H1 (cell line): Measurements from ENCODE around the gene OSBPL3. TPM values are rescaled to one million over a fixed set of nuclear protein-coding genes. Genes with fewer than 3 reads are reported as not detected.

Source experiments
- CTCF ChIA-PET: fragments of 300-600 bp; sonication (Branson Sonifier 250); formaldehyde crosslinking; loops from one replicate; lab custom pipeline; 2021; ENCODE audit not compliant: partially characterized antibody; lab: Charles Lee
- POLR2A ChIA-PET: fragments of 300-600 bp; sonication (Branson Sonifier 250); formaldehyde crosslinking; loops from one replicate; lab custom pipeline; 2021; ENCODE audit warnings: inconsistent platforms; ENCODE audit not compliant: partially characterized antibody; lab: Charles Lee
- DNase-seq, 2 experiments: peaks; one replicate each; pipeline versions ENCODE4 v3.0.0 to v3.0.0-alpha.2; 2010 to 2022; ENCODE audit warnings: low spot score in 2 of 2, low read depth in 1 of 2, mixed read lengths in 1 of 2
- FAIRE-seq: peaks from 2 replicates; lab custom pipeline; 2011; peaks lifted over from hg19 to GRCh38; lab: Jason Lieb, UNC
- H2AFZ ChIP-seq: 2 replicates; pipeline ENCODE4 v1.8.1; 2012; ENCODE audit warnings: low read length, inconsistent platforms
- H2AK5ac ChIP-seq: 2 replicates; pipeline ENCODE4 v1.6.1; 2013; ENCODE audit warnings: low read depth, low read length
- H2BK120ac ChIP-seq: replicated peaks from 2 replicates; pipeline ENCODE3; 2013; ENCODE audit warnings: low read depth, low read length, inconsistent platforms
- H2BK12ac ChIP-seq: 2 replicates; pipeline ENCODE4 v1.6.1; 2013; ENCODE audit warnings: low read depth, low read length
- H2BK15ac ChIP-seq: 2 replicates; pipeline ENCODE4 v1.6.1; 2013; ENCODE audit warnings: low read length
- H2BK20ac ChIP-seq: 2 replicates; pipeline ENCODE4 v1.6.1; 2013; ENCODE audit warnings: low read length
- H2BK5ac ChIP-seq: 2 replicates; pipeline ENCODE4 v1.6.1; 2013; ENCODE audit warnings: low read depth, low read length
- H3K14ac ChIP-seq: 2 replicates; pipeline ENCODE4 v1.6.1; 2013; ENCODE audit warnings: inconsistent platforms; ENCODE audit not compliant: insufficient read length
- H3K18ac ChIP-seq: 2 replicates; pipeline ENCODE4 v1.6.1; 2013; ENCODE audit warnings: low read length; ENCODE audit errors: extremely low read depth
- H3K23ac ChIP-seq: 2 replicates; pipeline ENCODE4 v1.6.1; 2013; ENCODE audit warnings: inconsistent platforms; ENCODE audit not compliant: insufficient read length
- H3K23me2 ChIP-seq: 2 replicates; pipeline ENCODE4 v1.6.1; 2013; ENCODE audit warnings: low read depth, low read length
- H3K27ac ChIP-seq: 2 replicates; pipeline ENCODE4 v1.6.1; 2011; ENCODE audit warnings: low read depth, low read length, inconsistent platforms
- H3K27me3 ChIP-seq, 4 experiments: replicated peaks in 1 of 4; 1 replicate in 1 of 4; 2 replicates in 3 of 4; pipeline versions ENCODE4 v1.6.1 to v1.8.1; 2011 to 2013; ENCODE audit warnings: low read length in 3 of 4, mild to moderate bottlenecking in 3 of 4, inconsistent platforms in 2 of 4, mixed read lengths in 2 of 4, moderate library complexity in 1 of 4; ENCODE audit not compliant: control insufficient read depth in 3 of 4, insufficient read depth in 3 of 4; ENCODE audit errors: extremely low read depth in 1 of 4
- H3K36me3 ChIP-seq, 4 experiments: 2 replicates each; pipeline versions ENCODE4 v1.6.1 to v1.8.1; 2011 to 2013; ENCODE audit warnings: mild to moderate bottlenecking in 4 of 4, low read length in 3 of 4, moderate library complexity in 2 of 4, control low read depth in 1 of 4, inconsistent platforms in 1 of 4; ENCODE audit not compliant: insufficient read depth in 4 of 4, control insufficient read depth in 2 of 4
- H3K4ac ChIP-seq: replicated peaks from 2 replicates; pipeline ENCODE3; 2013; ENCODE audit warnings: low read length, low read depth, mixed read lengths, inconsistent platforms; ENCODE audit not compliant: insufficient read length
- H3K4me1 ChIP-seq, 4 experiments: replicated peaks in 1 of 4; 1 replicate in 1 of 4; 2 replicates in 3 of 4; pipeline versions ENCODE4 v1.6.1 to v1.8.1; 2011 to 2013; ENCODE audit warnings: low read length in 3 of 4, inconsistent platforms in 2 of 4, mixed read lengths in 1 of 4; ENCODE audit not compliant: insufficient read depth in 4 of 4, control insufficient read depth in 3 of 4
- H3K4me2 ChIP-seq, 2 experiments: 2 replicates each; pipeline versions ENCODE4 v1.6.1 to v1.8.1; 2011 to 2013; ENCODE audit warnings: low read depth in 2 of 2, low read length in 2 of 2, control low read depth in 1 of 2, inconsistent platforms in 1 of 2, mild to moderate bottlenecking in 1 of 2; ENCODE audit not compliant: insufficient read depth in 1 of 2
- H3K4me3 ChIP-seq, 4 experiments: fragments of 200-600, 300-600 bp in 1 of 4; sonication (generic), shearing (Covaris generic), sonication (Bioruptor Twin) in 1 of 4; 2 replicates each; pipeline versions ENCODE4 v1.5.1 to v1.8.1; 2011 to 2016; ENCODE audit warnings: low read length in 4 of 4, low read depth in 3 of 4, control low read depth in 2 of 4, inconsistent platforms in 2 of 4, mild to moderate bottlenecking in 2 of 4, mixed read lengths in 1 of 4, moderate library complexity in 1 of 4; ENCODE audit not compliant: insufficient read depth in 2 of 4; ENCODE audit errors: extremely low read depth in 1 of 4
- H3K56ac ChIP-seq: replicated peaks from 2 replicates; pipeline ENCODE3; 2013; ENCODE audit warnings: low read depth, mild to moderate bottlenecking, mixed read lengths, low read length, inconsistent platforms; ENCODE audit not compliant: insufficient read length
- H3K79me1 ChIP-seq: 2 replicates; pipeline ENCODE4 v1.6.1; 2013; ENCODE audit warnings: low read depth, low read length, control low read depth
- H3K79me2 ChIP-seq, 2 experiments: 2 replicates each; pipeline versions ENCODE4 v1.6.1 to v1.8.1; 2012 to 2013; ENCODE audit warnings: low read length in 2 of 2, mild to moderate bottlenecking in 2 of 2, inconsistent platforms in 1 of 2; ENCODE audit not compliant: insufficient read depth in 2 of 2, control insufficient read depth in 1 of 2
- H3K9ac ChIP-seq, 4 experiments: replicated peaks in 1 of 4; 1 replicate in 1 of 4; 2 replicates in 3 of 4; pipeline versions ENCODE4 v1.6.1 to v1.8.1; 2011 to 2013; ENCODE audit warnings: low read depth in 3 of 4, low read length in 3 of 4, control low read depth in 2 of 4, mild to moderate bottlenecking in 2 of 4, moderate library complexity in 2 of 4, inconsistent platforms in 1 of 4; ENCODE audit errors: extremely low read depth in 1 of 4
- H3K9me3 ChIP-seq, 2 experiments: 2 replicates each; pipeline versions ENCODE4 v1.6.1 to v1.8.1; 2012 to 2013; ENCODE audit warnings: mild to moderate bottlenecking in 2 of 2, moderate library complexity in 2 of 2, control low read depth in 1 of 2, inconsistent platforms in 1 of 2, low read depth in 1 of 2, low read length in 1 of 2, mixed read lengths in 1 of 2; ENCODE audit not compliant: insufficient read depth in 2 of 2
- H4K20me1 ChIP-seq, 2 experiments: replicated peaks in 1 of 2; 2 replicates each; pipeline versions ENCODE3 to v1.8.1; 2011 to 2013; ENCODE audit warnings: inconsistent platforms in 2 of 2, low read length in 2 of 2, mild to moderate bottlenecking in 1 of 2; ENCODE audit not compliant: insufficient read depth in 2 of 2, control insufficient read depth in 1 of 2
- H4K5ac ChIP-seq: 2 replicates; pipeline ENCODE4 v1.6.1; 2013; ENCODE audit warnings: low read length, low read depth, mixed read lengths, inconsistent platforms; ENCODE audit not compliant: insufficient read length
- H4K8ac ChIP-seq: 2 replicates; pipeline ENCODE4 v1.8.0; 2013; ENCODE audit warnings: mild to moderate bottlenecking, moderate library complexity, low read length, inconsistent platforms; ENCODE audit not compliant: insufficient read depth; ENCODE audit errors: extremely low read depth
- H4K91ac ChIP-seq: replicated peaks from 2 replicates; pipeline ENCODE3; 2013; ENCODE audit warnings: low read length, mixed read lengths, inconsistent platforms; ENCODE audit not compliant: insufficient read length
- CHD2 ChIP-seq: IDR thresholded peaks from 2 replicates; pipeline ENCODE4 v1.6.1; 2012; ENCODE audit warnings: low read length, improper control_type of control experiment
- FOSL1 ChIP-seq: IDR thresholded peaks from 2 replicates; pipeline ENCODE4 v1.6.1; 2011; ENCODE audit warnings: mild to moderate bottlenecking, low read depth, low read length, moderate library complexity; ENCODE audit not compliant: insufficient read depth
- JUN ChIP-seq: IDR thresholded peaks from 2 replicates; pipeline ENCODE4 v1.6.1; 2011; ENCODE audit warnings: low read depth, mild to moderate bottlenecking, improper control_type of control experiment, low read length
- NANOG ChIP-seq: IDR thresholded peaks from 2 replicates; pipeline ENCODE4 v1.6.1; 2011; ENCODE audit warnings: low read length, low read depth, mild to moderate bottlenecking, inconsistent platforms; ENCODE audit not compliant: insufficient read depth, poor library complexity, severe bottlenecking
- SIX5 ChIP-seq: IDR thresholded peaks from 2 replicates; pipeline ENCODE4 v1.6.1; 2011; ENCODE audit warnings: mild to moderate bottlenecking, low read depth, low read length
- YY1 ChIP-seq: IDR thresholded peaks from 2 replicates; pipeline ENCODE4 v1.6.1; 2011; ENCODE audit warnings: low read depth, mild to moderate bottlenecking, low read length
- WGBS, 2 experiments: shearing (Covaris generic) in 1 of 2; methylation state at CpG; one replicate each; pipeline versions ENCODE4 v1.1.6 to v1.1.7; 2013 to 2015; ENCODE audit warnings: low lambda C conversion rate in 2 of 2, mixed read lengths in 2 of 2, inconsistent platforms in 1 of 2, low coverage in 1 of 2, missing lambda C conversion rate in 1 of 2; ENCODE audit not compliant: insufficient replicate concordance in 2 of 2, insufficient coverage in 1 of 2, insufficient read length in 1 of 2; ENCODE audit errors: extremely low coverage in 1 of 2, missing lambda C conversion rate in 1 of 2; 5-methylcytosine and 5-hydroxymethylcytosine counted together
- polyA plus RNA-seq, 7 experiments: library from polyadenylated mRNA; depleted of rRNA in 3 of 7; stranded (reverse) in 5 of 7; unstranded in 2 of 7; fragments of >200 nt in 5 of 7; fragments of 200-250 nt in 2 of 7; gene quantifications; 1 replicate in 5 of 7; 2 replicates in 1 of 7; 4 replicates in 1 of 7; pipeline versions ENCODE4 v1.2.1 to v1.2.3, GENCODE V29; 2011 to 2013; ENCODE audit warnings: missing spikeins in 2 of 7, mixed read lengths in 2 of 7
- total RNA-seq: library from RNA; stranded (reverse); fragmentation: NEBNext Ultra II Directional; extraction: Animal tissue kit (Norgen Biotek cat#: 25700); gene quantifications from 2 replicates; pipeline ENCODE4 v1.2.1, GENCODE V29; 2021
- TF ChIP-seq, protein P1 (sequence below): IDR thresholded peaks from 2 replicates; pipeline ENCODE4 v1.6.1; 2011; ENCODE audit warnings: low read depth, mild to moderate bottlenecking, low read length; ENCODE audit not compliant: insufficient read depth

The OSBPL3 gene
- total and polyA plus RNA-seq, 2 of the 8 experiments (the other 6 are each of a cell fraction or from before 2014, with no cell fraction given) = 2.8 to 13.9 TPM

- no peak overlapping the region for H3K4ac ChIP-seq
- H2BK12ac ChIP-seq = no peak overlapping the region
- no peak for DNase-seq
- H2AK5ac ChIP-seq = no peak overlapping the region
- H3K36me3 ChIP-seq = no peaks in the 10 kb centered on the region
- H2BK20ac ChIP-seq = no peak overlapping the region
- H3K27me3 ChIP-seq = no peaks in the 10 kb centered on the region
- H3K9me3 ChIP-seq = no peaks in the 10 kb centered on the region
- ChIA-PET CTCF (interaction anchor here (0.7 to 1.4 kb wide), 6 partner anchors 14 to 148 kb away, joined by 3 to 4 read pairs (median 3); no protein-coding TSS in a partner anchor), POLR2A (interaction anchor here (1.3 kb wide), 1 partner anchor 11 kb away, joined by 3 read pairs; no protein-coding TSS in a partner anchor)
- peaks cover 2% of the 10 kb centered on the region; the same call in 1 of the 2 replicates for H3K79me1 ChIP-seq
- H2AFZ ChIP-seq = no peak overlapping the region
- no peak overlapping the region for H3K18ac ChIP-seq
- no peak overlapping the region for H3K23ac ChIP-seq
- H4K20me1 ChIP-seq = no peaks in the 10 kb centered on the region
- no peak overlapping the region for H4K91ac ChIP-seq
- H4K5ac ChIP-seq = no peak overlapping the region
- peak overlapping the region; percentile 42; the same call in 1 of the 2 replicates for H4K8ac ChIP-seq
- H3K56ac ChIP-seq = no peak overlapping the region
- no peak overlapping the region for H3K14ac ChIP-seq
- no peak overlapping the region for H2BK15ac ChIP-seq
- H3K9ac ChIP-seq = no peak overlapping the region
- H3K4me3 ChIP-seq = no peak overlapping the region
- FAIRE-seq = no peak
- 100% methylated on average over 1 of the region's 1 CpG; no CpG with 5 or more reads in 1 of the 2 experiments for WGBS, 2 experiments
- no peaks in the 10 kb centered on the region for H3K23me2 ChIP-seq
- H3K4me2 ChIP-seq = no peak overlapping the region
- H2BK5ac ChIP-seq = no peak overlapping the region
- no peak overlapping the region for H2BK120ac ChIP-seq
- peaks cover 0 to 3% (median 0%) of the 10 kb centered on the region in 4 experiments; a peak in 1 of 7 replicates for H3K4me1 ChIP-seq
- H3K79me2 ChIP-seq = no peaks in the 10 kb centered on the region
- no peak overlapping the region for H3K27ac ChIP-seq
- TF ChIP-seq JUN (no peak), FOSL1 (no peak), NANOG (no peak), SIX5 (no peak), YY1 (no peak), CHD2 (no peak)
- TF ChIP-seq, protein P1, sequence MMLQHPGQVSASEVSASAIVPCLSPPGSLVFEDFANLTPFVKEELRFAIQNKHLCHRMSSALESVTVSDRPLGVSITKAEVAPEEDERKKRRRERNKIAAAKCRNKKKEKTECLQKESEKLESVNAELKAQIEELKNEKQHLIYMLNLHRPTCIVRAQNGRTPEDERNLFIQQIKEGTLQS = no peak
Observed at GRCh38 chr7:24945899-24946298, 34.1 kb downstream of the OSBPL3 start.
